PC-9 (cell line): ENCODE measurements around the gene MYADM. TPM values are rescaled to one million over a fixed set of nuclear protein-coding genes. Genes with fewer than 3 reads are reported as not detected.

ENCODE experiments used
- BruUV-seq: library from RNA; stranded (reverse); fragments of 400-500 nt; replicated peaks from 2 replicates; lab custom pipeline; 2021; lab: Mats Ljungman, UMichigan
- CTCF ChIA-PET: fragments of 300-600 bp; sonication (Branson Sonifier 250); formaldehyde crosslinking; loops from one replicate; lab custom pipeline; 2022; ENCODE audit warnings: antibody characterized with exemption; lab: Charles Lee
- POLR2A ChIA-PET: fragments of 300-600 bp; sonication (Branson Sonifier 250); formaldehyde crosslinking; loops from one replicate; lab custom pipeline; 2022; ENCODE audit warnings: antibody characterized with exemption; ENCODE audit not compliant: unreplicated experiment; lab: Charles Lee
- DNase-seq, 2 experiments: peaks; one replicate each; pipeline versions ENCODE4 v3.0.0 to v3.0.0-alpha.2; 2015 to 2022; ENCODE audit warnings: mixed read lengths in 1 of 2
- H2AFZ ChIP-seq: fragments of 200-600 bp; sonication (generic); 2 replicates; pipeline ENCODE4 v1.8.1; 2017; ENCODE audit warnings: antibody characterized with exemption
- H3F3A ChIP-seq: fragments of 200-600 bp; sonication (generic); 2 replicates; pipeline ENCODE4 v1.8.1; 2017; ENCODE audit warnings: antibody characterized with exemption, mild to moderate bottlenecking, low read depth; ENCODE audit not compliant: insufficient read depth
- H3K27ac ChIP-seq: fragments of 200-600 bp; sonication (generic); 2 replicates; pipeline ENCODE4 v1.6.1; 2016; ENCODE audit warnings: mixed run types
- H3K27me3 ChIP-seq: fragments of 200-600 bp; sonication (generic); 2 replicates; pipeline ENCODE4 v1.6.1; 2016; ENCODE audit warnings: low read depth, mixed run types; ENCODE audit not compliant: insufficient read depth
- H3K36me3 ChIP-seq: fragments of 200-600 bp; sonication (generic); 2 replicates; pipeline ENCODE4 v1.6.1; 2016; ENCODE audit warnings: low read depth, mixed run types
- H3K4me1 ChIP-seq: fragments of 200-600 bp; sonication (generic); replicated peaks from 2 replicates; pipeline ENCODE4 v1.6.1; 2016; ENCODE audit warnings: mixed run types; ENCODE audit not compliant: insufficient read depth
- H3K4me2 ChIP-seq: fragments of 200-600 bp; sonication (generic); 2 replicates; pipeline ENCODE4 v1.6.1; 2017; ENCODE audit warnings: mixed run types
- H3K4me3 ChIP-seq: fragments of 200-600 bp; sonication (generic); 2 replicates; pipeline ENCODE4 v1.6.1; 2016; ENCODE audit warnings: mixed run types
- H3K79me2 ChIP-seq: fragments of 200-600 bp; sonication (generic); 2 replicates; pipeline ENCODE4 v1.6.1; 2017; ENCODE audit warnings: low read depth, mixed run types
- H3K9me2 ChIP-seq: fragments of 200-600 bp; sonication (generic); 2 replicates; pipeline ENCODE4 v1.8.1; 2017; ENCODE audit warnings: mild to moderate bottlenecking; ENCODE audit not compliant: insufficient read depth
- H3K9me3 ChIP-seq: fragments of 200-600 bp; sonication (generic); 2 replicates; pipeline ENCODE4 v1.8.1; 2016; ENCODE audit warnings: low read depth; ENCODE audit not compliant: insufficient read depth
- H4K20me1 ChIP-seq: fragments of 200-600 bp; sonication (generic); 2 replicates; pipeline ENCODE4 v1.8.1; 2017; ENCODE audit not compliant: insufficient read depth
- CTCF ChIP-seq: fragments of 200-600 bp; sonication (generic); conservative IDR thresholded peaks from 2 replicates; pipeline ENCODE4 v1.6.1; 2017; ENCODE audit warnings: mixed run types, antibody characterized with exemption, mild to moderate bottlenecking, moderate library complexity
- EZH2 ChIP-seq: fragments of 200-600 bp; sonication (generic); IDR thresholded peaks from 2 replicates; pipeline ENCODE4 v1.8.0; 2017; ENCODE audit warnings: antibody characterized with exemption, low read depth
- intact Hi-C: fragments of 100-400 bp; cut with micrococcal nuclease; formaldehyde crosslinking; loops from one replicate; pipeline ENCODE4 v1.10.0; 2022; ENCODE audit not compliant: unreplicated experiment
- total RNA-seq: library from RNA; stranded (reverse); gene quantifications from 2 replicates; pipeline ENCODE4 v1.2.3, GENCODE V29; 2021

Gene MYADM
- total RNA-seq, 1 experiment from 2014 or later: 230 TPM

GRCh38 chr19:53883741-53884140, 16.1 kb downstream of the MYADM start:
- no peak for DNase-seq
- no TSS peak for BruUV-seq
- peaks cover 28% of the 10 kb centered on the region for H3F3A ChIP-seq
- H3K36me3 ChIP-seq: no peaks in the 10 kb centered on the region
- POLR2A ChIA-PET: interaction anchor here (0.6 kb wide), 1 partner anchor 1578 kb away, joined by 5 read pairs; no protein-coding TSS in a partner anchor
- H3K27ac ChIP-seq: no peak overlapping the region
- peaks cover 21% of the 10 kb centered on the region for H3K4me1 ChIP-seq
- H4K20me1 ChIP-seq: no peaks in the 10 kb centered on the region
- H3K9me3 ChIP-seq: no peaks in the 10 kb centered on the region
- no peaks in the 10 kb centered on the region for H3K9me2 ChIP-seq
- CTCF ChIA-PET: interaction anchor here (0.6 kb wide), 1 partner anchor 43 kb away, joined by 10 read pairs; no protein-coding TSS in a partner anchor
- no peak overlapping the region for H3K4me2 ChIP-seq
- no peaks in the 10 kb centered on the region for H3K27me3 ChIP-seq
- intact Hi-C loops: loop anchor here (5.0 kb wide), 1 partner anchor 139 kb away; no protein-coding TSS in a partner anchor
- no peaks in the 10 kb centered on the region for H3K79me2 ChIP-seq
- no peak overlapping the region for H2AFZ ChIP-seq
- H3K4me3 ChIP-seq: no peak overlapping the region
- no peak for TF ChIP-seq CTCF
- no peak for TF ChIP-seq EZH2

GRCh38 chr19:53884256-53884655, 16.6 kb downstream of the MYADM start:
- Histone ChIP-seq H2AFZ (no peak overlapping the region), H4K20me1 (no peaks in the 10 kb centered on the region), H3K9me2 (no peaks in the 10 kb centered on the region), H3K36me3 (no peaks in the 10 kb centered on the region), H3K9me3 (no peaks in the 10 kb centered on the region), H3K79me2 (no peaks in the 10 kb centered on the region), H3F3A (peaks cover 28% of the 10 kb centered on the region), H3K27me3 (no peaks in the 10 kb centered on the region), H3K4me1 (peaks cover 20% of the 10 kb centered on the region), H3K4me2 (no peak overlapping the region), H3K4me3 (no peak overlapping the region), H3K27ac (no peak overlapping the region)
- peak in 1 of 2 experiments; percentile 30 for DNase-seq
- CTCF ChIA-PET: no interaction called here
- POLR2A ChIA-PET: no interaction called here
- TF ChIP-seq CTCF (no peak), EZH2 (no peak)
- no TSS peak for BruUV-seq
- intact Hi-C loops: loop anchor here (5.0 kb wide), 1 partner anchor 138 kb away; no protein-coding TSS in a partner anchor

- CTCF ChIA-PET: no interaction called here
- BruUV-seq: no TSS peak
- intact Hi-C loops: no loop called here
- POLR2A ChIA-PET: no interaction called here
- Histone ChIP-seq H3K4me2 (no peak overlapping the region), H3K4me3 (no peak overlapping the region), H3K27me3 (no peaks in the 10 kb centered on the region), H3K79me2 (no peaks in the 10 kb centered on the region), H3K9me3 (no peaks in the 10 kb centered on the region), H3K9me2 (no peaks in the 10 kb centered on the region), H4K20me1 (no peaks in the 10 kb centered on the region), H3K36me3 (no peaks in the 10 kb centered on the region), H3K27ac (no peak overlapping the region), H3F3A (peaks cover 25% of the 10 kb centered on the region), H3K4me1 (peaks cover 23% of the 10 kb centered on the region), H2AFZ (no peak overlapping the region)
- DNase-seq: no peak
- TF ChIP-seq CTCF (no peak), EZH2 (no peak)
These were observed 17.4 kb downstream of the MYADM start for GRCh38 chr19:53885036-53885435.
